Measurements from ENCODE around the gene BPIFA3.

Gene BPIFA3

GRCh38 chr20:33229843-33230242 is 12.7 kb downstream of the BPIFA3 start:
- DNase-seq: no peak

- no peak for DNase-seq
Observed at GRCh38 chr20:33231237-33231636, 14.1 kb downstream of the BPIFA3 start.

- no peak for DNase-seq
Observed at GRCh38 chr20:33232486-33233072, 15.4 kb downstream of the BPIFA3 start.

- DNase-seq: no peak
Observed at GRCh38 chr20:33233129-33233774, 16.1 kb downstream of the BPIFA3 start.

- no peak for DNase-seq
Observed at GRCh38 chr20:33234050-33234449, 16.9 kb downstream of the BPIFA3 start.

GRCh38 chr20:33235696-33236095 is 18.5 kb downstream of the BPIFA3 start, which contains the start of gene BPIFA1:
Gene BPIFA1 (plus strand): TSS chr20:33235996. CDS start chr20:33237712, 1,716 bp downstream.
- no peak for DNase-seq

GRCh38 chr20:33236351-33236750 is 19.2 kb downstream of the BPIFA3 start:
- DNase-seq: no peak

GRCh38 chr20:33237989-33238388 is 20.8 kb downstream of the BPIFA3 start:
- no peak for DNase-seq

GRCh38 chr20:33239418-33239817 is 22.3 kb downstream of the BPIFA3 start:
- no peak for DNase-seq

GRCh38 chr20:33239979-33240736 is 23.0 kb downstream of the BPIFA3 start:
- no peak for DNase-seq

GRCh38 chr20:33240923-33241322 is 23.8 kb downstream of the BPIFA3 start:
- no peak for DNase-seq

GRCh38 chr20:33242319-33243100 is 25.4 kb downstream of the BPIFA3 start:
- no peak for DNase-seq

GRCh38 chr20:33246077-33246476 is 28.9 kb downstream of the BPIFA3 start:
- DNase-seq: no peak

- DNase-seq: no peak
Observed at GRCh38 chr20:33249456-33249855, 32.3 kb downstream of the BPIFA3 start.

GRCh38 chr20:33250666-33251065 is 33.5 kb downstream of the BPIFA3 start:
- no peak for DNase-seq

GRCh38 chr20:33251496-33251895 is 34.3 kb downstream of the BPIFA3 start:
- no peak for DNase-seq

GRCh38 chr20:33252460-33252859 is 35.3 kb downstream of the BPIFA3 start:
- DNase-seq: no peak

- no peak for DNase-seq
Observed at GRCh38 chr20:33255005-33255404, 37.9 kb downstream of the BPIFA3 start.

GRCh38 chr20:33257237-33257636 is 40.1 kb downstream of the BPIFA3 start:
- no peak for DNase-seq

- no peak for DNase-seq
Observed at GRCh38 chr20:33259371-33259770, 42.2 kb downstream of the BPIFA3 start.

GRCh38 chr20:33261465-33261864 is 44.3 kb downstream of the BPIFA3 start:
- DNase-seq: no peak

GRCh38 chr20:33262658-33263065 is 45.5 kb downstream of the BPIFA3 start:
- DNase-seq: peak; percentile 19

- no peak for DNase-seq
Observed at GRCh38 chr20:33263784-33264183, 46.6 kb downstream of the BPIFA3 start.

Measured in stimulated activated CD4-positive, alpha-beta T cell treated with anti-CD3 and anti-CD28 coated beads, Interleukin-15, amount 100 ng/mL, for 24 hours (primary cell).